Measurements from ENCODE around the gene TFB1M.
"Not testable (repeated sequence)": the region's sequence is repeated elsewhere in the genome, so short reads cannot be mapped to it uniquely, and the experiment has no call there.

GRCh38 chr6:155268088-155268867 is 46.0 kb downstream of the TFB1M start:
- TF ChIP-seq ZNF274 (IDR thresholded peaks at IDR 0.05; ENCODE audit: low read depth, low read length); YY1 (IDR thresholded peaks at IDR 0.05; ENCODE audit: insufficient read depth, insufficient read length): not testable (repeated sequence)
